ENCODE results near the gene BTBD1. TPM values are rescaled to one million over a fixed set of nuclear protein-coding genes. Genes with fewer than 3 reads are reported as not detected.

The BTBD1 gene
- total and polyA plus RNA-seq, 2 donors (not counting 3 experiments of a cell fraction or from before 2014, with no cell fraction given): 30.8 to 58.0 TPM

- H3K27me3 ChIP-seq (ENCODE audit: control insufficient read depth in 2 of 2, insufficient read depth in 2 of 2, low read length in 2 of 2): no peaks in the 10 kb centered on the region
- DNase-seq (ENCODE audit: low read depth, low spot score) (no peak), FAIRE-seq (no peak)
- no peak overlapping the region for H3K4me3 ChIP-seq (replicated peaks in 1 of 3; ENCODE audit: insufficient read depth in 1 of 3, low read depth in 1 of 3, low read length in 3 of 3)
- H3K27ac ChIP-seq (ENCODE audit: insufficient read depth, low read depth, low read length): no peak overlapping the region
- no peaks in the 10 kb centered on the region for H3K9me1 ChIP-seq (replicated peaks; ENCODE audit: control insufficient read depth, extremely low read depth, insufficient read depth, low read length)
- H3K9ac ChIP-seq (replicated peaks; ENCODE audit: extremely low read depth, insufficient read depth, low read length): no peak overlapping the region
- ChIA-PET CTCF (interaction anchor here (2.4 kb wide), 1 partner anchor 100 kb away, joined by 11 read pairs; the partner anchor contains the start of gene C15orf40), POLR2A (no interaction called here)
- no peak for TF ChIP-seq POLR2A (IDR thresholded peaks at IDR 0.05; ENCODE audit: low read depth, low read length)
- no peak for TF ChIP-seq CTCF (IDR thresholded peaks at IDR 0.05; ENCODE audit: extremely low read depth in 1 of 2, insufficient read depth in 1 of 2, low read depth in 1 of 2, low read length in 2 of 2)
- TF ChIP-seq JUN (IDR thresholded peaks at IDR 0.05; ENCODE audit: borderline replicate concordance, insufficient read depth, insufficient read length, low read depth): no peak
- no peak for TF ChIP-seq GATA2 (IDR thresholded peaks at IDR 0.05; ENCODE audit: insufficient read depth, insufficient read length, low read depth, low read length)
- no peak for TF ChIP-seq POLR2AphosphoS5 (IDR thresholded peaks at IDR 0.05; ENCODE audit: insufficient read depth, low read depth, low read length)
- TF ChIP-seq MAX (IDR thresholded peaks at IDR 0.05; ENCODE audit: insufficient read depth, insufficient read length): no peak
- TF ChIP-seq MYC (IDR thresholded peaks at IDR 0.05; ENCODE audit: low read depth, low read length): no peak
- no peak for TF ChIP-seq EZH2 (IDR thresholded peaks at IDR 0.05; ENCODE audit: borderline replicate concordance, low read depth, low read length, severe bottlenecking)
- TF ChIP-seq FOS (IDR thresholded peaks at IDR 0.05; ENCODE audit: borderline replicate concordance, insufficient read depth, low read length): no peak
- no TSS peak for BruUV-seq (replicated peaks)
- H3K79me2 ChIP-seq (ENCODE audit: control insufficient read depth, insufficient read depth, low read length): peaks cover 29% of the 10 kb centered on the region
- H3K36me3 ChIP-seq (ENCODE audit: control insufficient read depth in 2 of 2, extremely low read depth in 1 of 2, insufficient read depth in 2 of 2, low read length in 2 of 2): peaks cover 0 to 12% of the 10 kb centered on the region in 2 experiments
- H3K4me1 ChIP-seq (ENCODE audit: control insufficient read depth, extremely low read depth, insufficient read depth, low read length): peaks cover 67% of the 10 kb centered on the region
- no peaks in the 10 kb centered on the region for H3K9me3 ChIP-seq (replicated peaks; ENCODE audit: control insufficient read depth, insufficient read depth, low read length)
- dilution Hi-C loops (cut with MboI; ENCODE audit: extremely low pct_ligation_motif_present, low sequenced_read_pairs): no loop called here
- no peak overlapping the region for H2AFZ ChIP-seq (ENCODE audit: low read depth, low read length)
- H3K4me2 ChIP-seq (ENCODE audit: insufficient read depth, low read length): no peak overlapping the region
- intact Hi-C loops (cut with micrococcal nuclease): loop anchor here (5.0 kb wide), 1 partner anchor 569 kb away; the partner anchor contains the start of gene RPS17
- no peaks in the 10 kb centered on the region for H4K20me1 ChIP-seq (replicated peaks; ENCODE audit: control insufficient read depth, extremely low read depth, insufficient read depth, low read length)
Measured at GRCh38 chr15:83111149-83111548, 44.1 kb upstream of the BTBD1 start.
